ENCODE measurements around the gene NMBR.

GRCh38 chr6:142132625-142133024 is 14.3 kb downstream of the NMBR start, which contains the start of gene GJE1:
- TF ChIP-seq CTCF (IDR thresholded peaks at IDR 0.05) (no peak), EP300 (IDR thresholded peaks at IDR 0.05) (no peak)

All from esophagus muscularis mucosa (tissue), 3 donors.